Vagina (tissue), 2 donors: Measurements from ENCODE around the gene PRKCG.

Experiments used
- POLR2AphosphoS5 ChIP-seq, 2 donors: sonication (generic); formaldehyde crosslinking; IDR thresholded peaks; one replicate each; pipeline ENCODE4 v1.9.0; 2017; ENCODE audit warnings: antibody characterized with exemption in 2 of 2, mild to moderate bottlenecking in 2 of 2, low read depth in 1 of 2; ENCODE audit not compliant: insufficient read depth in 1 of 2
- TF ChIP-seq, protein P1 (sequence below), 3 experiments: fragments of 450-650 bp in 2 of 3; fragments of 200-600 bp in 1 of 3; sonication (generic) in 1 of 3; IDR thresholded peaks; one replicate each; pipeline ENCODE4 v1.5.1; 2017 to 2019; ENCODE audit warnings: antibody characterized with exemption in 3 of 3, mild to moderate bottlenecking in 2 of 3, moderate library complexity in 2 of 3

DNA sequence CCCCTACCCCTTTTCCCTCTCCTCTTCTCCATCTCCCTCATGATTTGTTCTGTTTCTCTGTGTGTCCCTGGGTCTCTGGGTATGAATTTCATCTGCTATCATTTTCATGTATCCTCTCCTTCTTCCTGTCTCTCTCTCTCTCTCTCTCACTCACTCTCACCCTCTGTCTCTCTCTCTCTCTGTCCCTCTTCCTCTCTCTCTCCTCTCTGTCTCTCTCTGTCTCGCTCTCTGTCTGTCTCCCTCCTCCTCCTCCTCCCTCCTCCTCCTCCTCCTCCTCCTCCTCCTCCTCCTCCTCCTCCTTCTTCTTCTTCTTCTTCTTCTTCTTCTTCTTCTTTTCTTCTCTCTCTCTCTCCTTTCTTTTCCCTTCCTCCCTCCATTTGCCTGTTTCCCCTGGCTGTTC is 23.8 kb downstream of the PRKCG start:
- no peak for TF ChIP-seq POLR2AphosphoS5 (IDR thresholded peaks at IDR 0.05; ENCODE audit: insufficient read depth in 1 of 2, low read depth in 1 of 2)
- TF ChIP-seq, protein P1, sequence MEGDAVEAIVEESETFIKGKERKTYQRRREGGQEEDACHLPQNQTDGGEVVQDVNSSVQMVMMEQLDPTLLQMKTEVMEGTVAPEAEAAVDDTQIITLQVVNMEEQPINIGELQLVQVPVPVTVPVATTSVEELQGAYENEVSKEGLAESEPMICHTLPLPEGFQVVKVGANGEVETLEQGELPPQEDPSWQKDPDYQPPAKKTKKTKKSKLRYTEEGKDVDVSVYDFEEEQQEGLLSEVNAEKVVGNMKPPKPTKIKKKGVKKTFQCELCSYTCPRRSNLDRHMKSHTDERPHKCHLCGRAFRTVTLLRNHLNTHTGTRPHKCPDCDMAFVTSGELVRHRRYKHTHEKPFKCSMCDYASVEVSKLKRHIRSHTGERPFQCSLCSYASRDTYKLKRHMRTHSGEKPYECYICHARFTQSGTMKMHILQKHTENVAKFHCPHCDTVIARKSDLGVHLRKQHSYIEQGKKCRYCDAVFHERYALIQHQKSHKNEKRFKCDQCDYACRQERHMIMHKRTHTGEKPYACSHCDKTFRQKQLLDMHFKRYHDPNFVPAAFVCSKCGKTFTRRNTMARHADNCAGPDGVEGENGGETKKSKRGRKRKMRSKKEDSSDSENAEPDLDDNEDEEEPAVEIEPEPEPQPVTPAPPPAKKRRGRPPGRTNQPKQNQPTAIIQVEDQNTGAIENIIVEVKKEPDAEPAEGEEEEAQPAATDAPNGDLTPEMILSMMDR (IDR thresholded peaks at IDR 0.05): no peak
